HEK293 (cell line): ENCODE results near the gene ALOX5.
A peak's percentile ranks its signal among the peaks of the same experiment; 100 is the strongest.

Source experiments
- CTCF ChIA-PET: fragments of 350-600 bp; formaldehyde crosslinking; extraction: SDS; loops from one replicate; lab custom pipeline; 2021; ENCODE audit warnings: antibody characterized with exemption; lab: Yijun Ruan, JAX
- POLR2A ChIA-PET: fragments of 300-600 bp; formaldehyde crosslinking; extraction: SDS; loops from one replicate; lab custom pipeline; 2020; ENCODE audit warnings: antibody characterized with exemption, inconsistent platforms; lab: Yijun Ruan, JAX
- H3K27ac ChIP-seq: fragments of 200-500 bp; sonication (Bioruptor generic); 2 replicates; pipeline ENCODE4 v1.5.1; 2014; ENCODE audit warnings: low read depth, low read length, control low read depth, inconsistent platforms; ENCODE audit errors: extremely low read depth
- H3K36me3 ChIP-seq, 2 experiments: fragments of 200-500 bp in 1 of 2; sonication (Bioruptor generic) in 1 of 2; 1 replicate in 1 of 2; 2 replicates in 1 of 2; pipeline ENCODE4 v1.5.1; 2014 to 2017; ENCODE audit warnings: inconsistent platforms in 2 of 2, low read length in 2 of 2; ENCODE audit not compliant: control insufficient read depth in 2 of 2, insufficient read depth in 1 of 2
- H3K4me1 ChIP-seq: fragments of 200-500 bp; sonication (Bioruptor generic); 2 replicates; pipeline ENCODE4 v1.5.1; 2014; ENCODE audit warnings: mild to moderate bottlenecking, low read length, inconsistent platforms; ENCODE audit not compliant: control insufficient read depth, insufficient read depth
- H3K4me3 ChIP-seq: 2 replicates; pipeline ENCODE4 v1.5.1; 2011; ENCODE audit warnings: low read depth, mild to moderate bottlenecking, control low read depth, low read length, moderate library complexity
- H3K9me3 ChIP-seq: fragments of 200-500 bp; sonication (Bioruptor generic); 2 replicates; pipeline ENCODE4 v1.5.1; 2014; ENCODE audit warnings: low read depth, low read length, inconsistent platforms; ENCODE audit not compliant: control insufficient read depth, insufficient read depth
- PRDM1 ChIP-seq: fragments of 450-650 bp; formaldehyde crosslinking; IDR thresholded peaks from 2 replicates; pipeline ENCODE4; 2016; ENCODE audit warnings: missing biosample characterization, missing genetic modification characterization
- SETDB1 ChIP-seq: IDR thresholded peaks from one replicate; pipeline ENCODE4 v1.6.1; 2017; ENCODE audit warnings: mild to moderate bottlenecking, low read length, moderate library complexity, mixed read lengths; ENCODE audit not compliant: insufficient read length
- ZBTB17 ChIP-seq: fragments of 450-650 bp; formaldehyde crosslinking; IDR thresholded peaks from 2 replicates; pipeline ENCODE4 v1.5.1; 2016; ENCODE audit warnings: missing biosample characterization, missing genetic modification characterization
- ZNF112 ChIP-seq: fragments of 450-650 bp; formaldehyde crosslinking; IDR thresholded peaks from 2 replicates; pipeline ENCODE4 v1.5.0; 2017; ENCODE audit warnings: missing biosample characterization, missing genetic modification characterization
- ZNF169 ChIP-seq: fragments of 450-650 bp; formaldehyde crosslinking; IDR thresholded peaks from 2 replicates; pipeline ENCODE4 v1.5.1; 2016; ENCODE audit warnings: missing biosample characterization, missing genetic modification characterization
- ZNF335 ChIP-seq: fragments of 450-650 bp; formaldehyde crosslinking; conservative IDR thresholded peaks from 2 replicates; pipeline ENCODE4 v1.5.1; 2016; ENCODE audit warnings: missing biosample characterization, missing genetic modification characterization
- ZNF423 ChIP-seq: fragments of 450-650 bp; formaldehyde crosslinking; IDR thresholded peaks from 2 replicates; pipeline ENCODE4 v1.5.1; 2016; ENCODE audit warnings: missing biosample characterization, missing genetic modification characterization
- ZNF654 ChIP-seq: fragments of 450-650 bp; formaldehyde crosslinking; IDR thresholded peaks from 2 replicates; pipeline ENCODE4 v1.5.1; 2016; ENCODE audit warnings: low read depth, missing biosample characterization, missing genetic modification characterization
- ZNF664 ChIP-seq: fragments of 450-650 bp; formaldehyde crosslinking; IDR thresholded peaks from 2 replicates; pipeline ENCODE4 v1.5.1; 2016; ENCODE audit warnings: missing biosample characterization, missing genetic modification characterization
- ZNF670 ChIP-seq: fragments of 450-650 bp; formaldehyde crosslinking; IDR thresholded peaks from 2 replicates; pipeline ENCODE4 v1.5.1; 2016; ENCODE audit warnings: missing biosample characterization, missing genetic modification characterization, low read depth
- ZXDB ChIP-seq: fragments of 450-650 bp; formaldehyde crosslinking; IDR thresholded peaks from 2 replicates; pipeline ENCODE4 v1.5.1; 2016; ENCODE audit warnings: missing biosample characterization, missing genetic modification characterization
- TF ChIP-seq, protein P1 (sequence below): fragments of 450-650 bp; formaldehyde crosslinking; IDR thresholded peaks from 2 replicates; pipeline ENCODE4 v1.5.1; 2016; ENCODE audit warnings: missing biosample characterization, missing genetic modification characterization, borderline replicate concordance
- TF ChIP-seq, protein P2 (sequence below): fragments of 450-650 bp; formaldehyde crosslinking; IDR thresholded peaks from 2 replicates; pipeline ENCODE4 v1.5.1; 2016; ENCODE audit warnings: missing biosample characterization, missing genetic modification characterization
- TF ChIP-seq, protein P3 (sequence below): sonication (generic); formaldehyde crosslinking; IDR thresholded peaks from 2 replicates; pipeline ENCODE4 v1.8.1; 2022; ENCODE audit warnings: mild to moderate bottlenecking, moderate library complexity, missing genetic modification reagents
- TF ChIP-seq, protein P4 (sequence below): fragments of 450-650 bp; formaldehyde crosslinking; IDR thresholded peaks from 2 replicates; pipeline ENCODE4 v1.5.1; 2016; ENCODE audit warnings: missing biosample characterization, missing genetic modification characterization, borderline replicate concordance
- TF ChIP-seq, protein P5 (sequence below): fragments of 450-650 bp; formaldehyde crosslinking; IDR thresholded peaks from 2 replicates; pipeline ENCODE4 v1.5.1; 2017; ENCODE audit warnings: missing biosample characterization, missing genetic modification characterization
- TF ChIP-seq, protein P6 (sequence below): fragments of 450-650 bp; formaldehyde crosslinking; IDR thresholded peaks from 2 replicates; pipeline ENCODE4; 2016; ENCODE audit warnings: missing biosample characterization, missing genetic modification characterization

The ALOX5 gene

DNA sequence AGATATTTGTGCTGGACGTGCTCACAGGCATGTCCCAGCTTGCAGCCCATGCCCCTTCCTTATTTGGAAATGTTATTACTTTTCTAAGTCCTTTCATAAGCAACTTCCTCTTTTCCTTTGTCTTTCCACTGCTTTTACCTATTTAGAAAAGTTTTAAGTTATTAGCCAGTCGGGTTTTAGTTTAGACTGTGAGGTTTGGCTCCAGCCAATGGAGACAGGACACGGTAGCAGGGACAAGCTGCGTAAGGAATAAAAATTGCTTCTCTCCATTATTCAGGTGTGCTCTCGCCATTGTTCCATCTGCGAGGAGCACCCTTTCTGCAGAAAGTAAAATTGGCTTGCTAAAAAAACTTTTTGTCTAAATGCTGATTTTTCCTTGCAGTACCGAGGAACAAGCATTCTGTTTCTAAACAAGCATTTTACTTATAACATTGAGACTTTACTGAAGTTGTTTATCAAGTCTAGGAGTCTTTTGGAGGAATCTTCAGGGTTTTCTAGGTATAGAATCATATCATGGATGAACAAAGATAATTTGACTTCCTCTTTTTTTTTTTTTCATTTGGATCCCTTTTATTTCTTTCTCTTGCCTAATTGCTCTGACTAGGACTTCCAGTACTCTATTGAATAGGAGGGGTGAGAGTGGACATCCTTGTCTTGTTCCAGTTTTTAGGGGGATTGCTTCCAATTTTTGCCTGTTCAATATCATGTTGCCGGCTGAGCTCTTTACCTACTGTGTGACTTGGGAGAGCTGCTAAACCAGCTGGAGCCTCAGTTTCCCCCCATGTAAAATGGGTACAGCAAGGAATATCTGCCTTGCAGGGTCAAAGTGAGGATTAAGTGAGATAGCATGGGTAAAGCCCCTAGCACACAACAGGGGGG is 63.8 kb downstream of the ALOX5 start:
- Histone ChIP-seq H3K4me3 (no peak overlapping the region), H3K36me3 (no peaks in the 10 kb centered on the region), H3K4me1 (no peaks in the 10 kb centered on the region)
- no peak for TF ChIP-seq PRDM1 (tag by site-specific recombination)
- no peak for TF ChIP-seq ZNF169
- no peak for TF ChIP-seq ZNF335
- no peak for TF ChIP-seq ZNF423 (tag by site-specific recombination)
- TF ChIP-seq ZNF112 = no peak
- TF ChIP-seq, protein P1, sequence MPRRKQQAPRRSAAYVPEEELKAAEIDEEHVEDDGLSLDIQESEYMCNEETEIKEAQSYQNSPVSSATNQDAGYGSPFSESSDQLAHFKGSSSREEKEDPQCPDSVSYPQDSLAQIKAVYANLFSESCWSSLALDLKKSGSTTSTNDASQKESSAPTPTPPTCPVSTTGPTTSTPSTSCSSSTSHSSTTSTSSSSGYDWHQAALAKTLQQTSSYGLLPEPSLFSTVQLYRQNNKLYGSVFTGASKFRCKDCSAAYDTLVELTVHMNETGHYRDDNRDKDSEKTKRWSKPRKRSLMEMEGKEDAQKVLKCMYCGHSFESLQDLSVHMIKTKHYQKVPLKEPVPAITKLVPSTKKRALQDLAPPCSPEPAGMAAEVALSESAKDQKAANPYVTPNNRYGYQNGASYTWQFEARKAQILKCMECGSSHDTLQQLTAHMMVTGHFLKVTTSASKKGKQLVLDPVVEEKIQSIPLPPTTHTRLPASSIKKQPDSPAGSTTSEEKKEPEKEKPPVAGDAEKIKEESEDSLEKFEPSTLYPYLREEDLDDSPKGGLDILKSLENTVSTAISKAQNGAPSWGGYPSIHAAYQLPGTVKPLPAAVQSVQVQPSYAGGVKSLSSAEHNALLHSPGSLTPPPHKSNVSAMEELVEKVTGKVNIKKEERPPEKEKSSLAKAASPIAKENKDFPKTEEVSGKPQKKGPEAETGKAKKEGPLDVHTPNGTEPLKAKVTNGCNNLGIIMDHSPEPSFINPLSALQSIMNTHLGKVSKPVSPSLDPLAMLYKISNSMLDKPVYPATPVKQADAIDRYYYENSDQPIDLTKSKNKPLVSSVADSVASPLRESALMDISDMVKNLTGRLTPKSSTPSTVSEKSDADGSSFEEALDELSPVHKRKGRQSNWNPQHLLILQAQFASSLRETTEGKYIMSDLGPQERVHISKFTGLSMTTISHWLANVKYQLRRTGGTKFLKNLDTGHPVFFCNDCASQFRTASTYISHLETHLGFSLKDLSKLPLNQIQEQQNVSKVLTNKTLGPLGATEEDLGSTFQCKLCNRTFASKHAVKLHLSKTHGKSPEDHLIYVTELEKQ (tag by site-specific recombination) = no peak
- no peak for TF ChIP-seq ZNF654 (tag by site-specific recombination)
- TF ChIP-seq ZBTB17 = no peak
- no peak for TF ChIP-seq ZNF670 (tag by site-specific recombination)
- TF ChIP-seq, protein P2, sequence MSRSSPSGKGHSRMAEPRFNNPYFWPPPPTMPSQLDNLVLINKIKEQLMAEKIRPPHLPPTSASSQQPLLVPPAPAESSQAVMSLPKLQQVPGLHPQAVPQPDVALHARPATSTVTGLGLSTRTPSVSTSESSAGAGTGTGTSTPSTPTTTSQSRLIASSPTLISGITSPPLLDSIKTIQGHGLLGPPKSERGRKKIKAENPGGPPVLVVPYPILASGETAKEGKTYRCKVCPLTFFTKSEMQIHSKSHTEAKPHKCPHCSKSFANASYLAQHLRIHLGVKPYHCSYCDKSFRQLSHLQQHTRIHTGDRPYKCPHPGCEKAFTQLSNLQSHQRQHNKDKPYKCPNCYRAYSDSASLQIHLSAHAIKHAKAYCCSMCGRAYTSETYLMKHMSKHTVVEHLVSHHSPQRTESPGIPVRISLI = no peak
- no peak for TF ChIP-seq ZXDB (tag by site-specific recombination)
- TF ChIP-seq ZNF664 (tag by site-specific recombination) = peak; percentile 57; the same call in 1 of the 2 replicates
- TF ChIP-seq SETDB1 = peak; percentile 17
- TF ChIP-seq, protein P3, sequence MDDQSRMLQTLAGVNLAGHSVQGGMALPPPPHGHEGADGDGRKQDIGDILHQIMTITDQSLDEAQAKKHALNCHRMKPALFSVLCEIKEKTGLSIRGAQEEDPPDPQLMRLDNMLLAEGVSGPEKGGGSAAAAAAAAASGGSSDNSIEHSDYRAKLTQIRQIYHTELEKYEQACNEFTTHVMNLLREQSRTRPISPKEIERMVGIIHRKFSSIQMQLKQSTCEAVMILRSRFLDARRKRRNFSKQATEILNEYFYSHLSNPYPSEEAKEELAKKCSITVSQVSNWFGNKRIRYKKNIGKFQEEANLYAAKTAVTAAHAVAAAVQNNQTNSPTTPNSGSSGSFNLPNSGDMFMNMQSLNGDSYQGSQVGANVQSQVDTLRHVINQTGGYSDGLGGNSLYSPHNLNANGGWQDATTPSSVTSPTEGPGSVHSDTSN (CRISPR knock-in tag) = no peak
- TF ChIP-seq, all 188 proteins: peak for 2
- Histone ChIP-seq H3K9me3 (no peaks in the 10 kb centered on the region), H3K27ac (no peak overlapping the region)
- ChIA-PET POLR2A (no interaction called here), CTCF (interaction anchor here (1.0 kb wide), 1 partner anchor 9 kb away, joined by 5 read pairs; no protein-coding TSS in a partner anchor)

DNA sequence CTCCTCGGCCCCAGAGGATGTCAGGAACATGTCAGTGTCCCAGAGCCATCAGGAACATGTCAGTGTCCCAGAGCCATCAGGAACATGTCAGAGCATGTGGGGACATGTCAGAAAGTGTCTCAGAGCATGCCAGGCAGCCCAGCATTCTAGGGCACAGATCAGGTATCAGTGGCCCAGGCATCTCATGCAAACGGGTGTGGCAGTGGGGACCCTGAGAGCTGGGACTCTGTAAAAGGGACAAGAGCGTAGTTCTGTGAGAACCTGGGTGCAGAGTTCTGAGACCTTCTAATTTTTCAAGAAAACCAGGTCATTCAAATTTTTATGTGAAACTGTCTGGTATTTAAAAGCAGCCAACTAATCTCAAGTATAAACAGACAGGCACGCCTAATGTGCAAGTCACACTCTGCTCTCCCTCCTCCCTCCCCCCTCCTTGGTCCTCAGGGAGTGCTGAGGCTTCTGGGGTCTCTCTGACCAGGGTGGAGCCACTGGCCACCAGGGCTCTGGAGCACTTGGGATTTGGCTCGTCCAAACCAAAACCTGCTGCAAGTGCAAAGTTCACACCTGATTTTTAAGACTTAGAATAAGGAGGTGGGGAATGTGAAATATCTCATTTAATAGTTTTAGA is 64.6 kb downstream of the ALOX5 start:
- CTCF ChIA-PET = no interaction called here
- H3K4me1 ChIP-seq = no peaks in the 10 kb centered on the region
- TF ChIP-seq, protein P4, sequence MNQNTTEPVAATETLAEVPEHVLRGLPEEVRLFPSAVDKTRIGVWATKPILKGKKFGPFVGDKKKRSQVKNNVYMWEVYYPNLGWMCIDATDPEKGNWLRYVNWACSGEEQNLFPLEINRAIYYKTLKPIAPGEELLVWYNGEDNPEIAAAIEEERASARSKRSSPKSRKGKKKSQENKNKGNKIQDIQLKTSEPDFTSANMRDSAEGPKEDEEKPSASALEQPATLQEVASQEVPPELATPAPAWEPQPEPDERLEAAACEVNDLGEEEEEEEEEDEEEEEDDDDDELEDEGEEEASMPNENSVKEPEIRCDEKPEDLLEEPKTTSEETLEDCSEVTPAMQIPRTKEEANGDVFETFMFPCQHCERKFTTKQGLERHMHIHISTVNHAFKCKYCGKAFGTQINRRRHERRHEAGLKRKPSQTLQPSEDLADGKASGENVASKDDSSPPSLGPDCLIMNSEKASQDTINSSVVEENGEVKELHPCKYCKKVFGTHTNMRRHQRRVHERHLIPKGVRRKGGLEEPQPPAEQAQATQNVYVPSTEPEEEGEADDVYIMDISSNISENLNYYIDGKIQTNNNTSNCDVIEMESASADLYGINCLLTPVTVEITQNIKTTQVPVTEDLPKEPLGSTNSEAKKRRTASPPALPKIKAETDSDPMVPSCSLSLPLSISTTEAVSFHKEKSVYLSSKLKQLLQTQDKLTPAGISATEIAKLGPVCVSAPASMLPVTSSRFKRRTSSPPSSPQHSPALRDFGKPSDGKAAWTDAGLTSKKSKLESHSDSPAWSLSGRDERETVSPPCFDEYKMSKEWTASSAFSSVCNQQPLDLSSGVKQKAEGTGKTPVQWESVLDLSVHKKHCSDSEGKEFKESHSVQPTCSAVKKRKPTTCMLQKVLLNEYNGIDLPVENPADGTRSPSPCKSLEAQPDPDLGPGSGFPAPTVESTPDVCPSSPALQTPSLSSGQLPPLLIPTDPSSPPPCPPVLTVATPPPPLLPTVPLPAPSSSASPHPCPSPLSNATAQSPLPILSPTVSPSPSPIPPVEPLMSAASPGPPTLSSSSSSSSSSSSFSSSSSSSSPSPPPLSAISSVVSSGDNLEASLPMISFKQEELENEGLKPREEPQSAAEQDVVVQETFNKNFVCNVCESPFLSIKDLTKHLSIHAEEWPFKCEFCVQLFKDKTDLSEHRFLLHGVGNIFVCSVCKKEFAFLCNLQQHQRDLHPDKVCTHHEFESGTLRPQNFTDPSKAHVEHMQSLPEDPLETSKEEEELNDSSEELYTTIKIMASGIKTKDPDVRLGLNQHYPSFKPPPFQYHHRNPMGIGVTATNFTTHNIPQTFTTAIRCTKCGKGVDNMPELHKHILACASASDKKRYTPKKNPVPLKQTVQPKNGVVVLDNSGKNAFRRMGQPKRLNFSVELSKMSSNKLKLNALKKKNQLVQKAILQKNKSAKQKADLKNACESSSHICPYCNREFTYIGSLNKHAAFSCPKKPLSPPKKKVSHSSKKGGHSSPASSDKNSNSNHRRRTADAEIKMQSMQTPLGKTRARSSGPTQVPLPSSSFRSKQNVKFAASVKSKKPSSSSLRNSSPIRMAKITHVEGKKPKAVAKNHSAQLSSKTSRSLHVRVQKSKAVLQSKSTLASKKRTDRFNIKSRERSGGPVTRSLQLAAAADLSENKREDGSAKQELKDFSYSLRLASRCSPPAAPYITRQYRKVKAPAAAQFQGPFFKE (tag by site-specific recombination) = no peak
- TF ChIP-seq, protein P5, sequence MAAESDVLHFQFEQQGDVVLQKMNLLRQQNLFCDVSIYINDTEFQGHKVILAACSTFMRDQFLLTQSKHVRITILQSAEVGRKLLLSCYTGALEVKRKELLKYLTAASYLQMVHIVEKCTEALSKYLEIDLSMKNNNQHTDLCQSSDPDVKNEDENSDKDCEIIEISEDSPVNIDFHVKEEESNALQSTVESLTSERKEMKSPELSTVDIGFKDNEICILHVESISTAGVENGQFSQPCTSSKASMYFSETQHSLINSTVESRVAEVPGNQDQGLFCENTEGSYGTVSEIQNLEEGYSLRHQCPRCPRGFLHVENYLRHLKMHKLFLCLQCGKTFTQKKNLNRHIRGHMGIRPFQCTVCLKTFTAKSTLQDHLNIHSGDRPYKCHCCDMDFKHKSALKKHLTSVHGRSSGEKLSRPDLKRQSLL = no peak
- TF ChIP-seq, protein P3 (CRISPR knock-in tag) = no peak
- TF ChIP-seq, protein P6, sequence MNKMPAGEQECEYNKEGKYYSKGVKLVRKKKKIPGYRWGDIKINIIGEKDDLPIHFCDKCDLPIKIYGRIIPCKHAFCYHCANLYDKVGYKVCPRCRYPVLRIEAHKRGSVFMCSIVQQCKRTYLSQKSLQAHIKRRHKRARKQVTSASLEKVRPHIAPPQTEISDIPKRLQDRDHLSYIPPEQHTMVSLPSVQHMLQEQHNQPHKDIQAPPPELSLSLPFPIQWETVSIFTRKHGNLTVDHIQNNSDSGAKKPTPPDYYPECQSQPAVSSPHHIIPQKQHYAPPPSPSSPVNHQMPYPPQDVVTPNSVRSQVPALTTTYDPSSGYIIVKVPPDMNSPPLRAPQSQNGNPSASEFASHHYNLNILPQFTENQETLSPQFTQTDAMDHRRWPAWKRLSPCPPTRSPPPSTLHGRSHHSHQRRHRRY (tag by site-specific recombination) = no peak

More for the DNA sequence above, 64.6 kb downstream of the ALOX5 start:
- H3K36me3 ChIP-seq = no peaks in the 10 kb centered on the region
- H3K9me3 ChIP-seq = no peaks in the 10 kb centered on the region
- no peak overlapping the region for H3K27ac ChIP-seq
- H3K4me3 ChIP-seq = no peak overlapping the region
- POLR2A ChIA-PET = no interaction called here
